GM18520 (cell line): ENCODE measurements around the gene DGKB.

Source experiments
- ATAC-seq: cut with Tn5 transposase; IDR thresholded peaks from one replicate; pipeline ENCODE4 v1.9.1; 2021; ENCODE audit not compliant: unreplicated experiment

The DGKB gene

DNA sequence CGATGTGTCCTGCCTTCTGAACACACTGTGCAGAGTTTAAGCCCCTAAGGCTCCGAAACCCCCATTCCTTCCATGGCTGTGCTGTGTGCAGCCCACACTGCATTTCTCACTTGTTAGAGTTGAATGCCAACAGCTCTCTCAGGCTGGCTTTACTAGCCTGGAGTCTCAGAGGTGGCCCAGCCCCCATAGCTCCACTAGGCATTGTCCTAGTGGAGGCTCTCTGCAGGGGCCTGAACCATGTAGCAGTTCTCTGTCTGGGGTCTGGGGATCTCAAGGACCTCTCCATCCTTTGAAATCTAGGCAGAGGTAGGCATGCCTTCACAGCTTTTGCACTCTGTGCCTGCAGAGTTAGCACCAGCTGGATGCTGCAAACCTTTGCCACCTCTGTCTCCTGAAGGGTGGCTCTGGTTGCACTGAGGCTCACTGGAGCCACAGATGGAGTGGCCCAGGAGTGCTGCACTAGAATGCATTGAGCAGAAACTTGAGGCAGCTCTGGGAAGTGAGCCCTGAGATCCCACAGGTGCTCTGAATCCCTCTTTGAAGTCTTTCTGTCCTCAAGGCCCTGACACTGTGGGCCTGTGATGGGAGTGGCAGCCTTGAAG lies 301.7 kb downstream of the DGKB start:
- no peak for ATAC-seq

GRCh38 chr7:14598978-14599377 lies 303.6 kb downstream of the DGKB start:
- ATAC-seq = no peak

DNA sequence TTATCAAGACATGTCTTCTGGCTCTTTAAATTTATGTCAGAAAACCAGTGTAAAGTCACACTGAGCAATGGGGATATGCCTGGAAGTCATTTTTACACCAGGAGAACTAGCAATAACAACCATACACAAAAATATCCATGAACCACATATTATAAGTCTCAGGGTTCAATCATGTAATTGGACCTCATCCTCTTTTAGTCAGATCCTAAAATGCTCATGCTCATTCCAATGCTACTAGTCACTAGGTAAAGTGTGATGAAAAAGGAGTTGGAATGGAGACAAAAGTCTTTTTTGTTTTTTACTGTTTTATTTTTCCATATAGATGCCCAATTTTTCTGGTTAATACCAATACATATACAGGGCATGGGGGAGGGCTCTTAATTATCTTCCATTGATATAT lies 306.1 kb downstream of the DGKB start:
- no peak for ATAC-seq

GRCh38 chr7:14590206-14590605 lies 312.3 kb downstream of the DGKB start:
- no peak for ATAC-seq

DNA sequence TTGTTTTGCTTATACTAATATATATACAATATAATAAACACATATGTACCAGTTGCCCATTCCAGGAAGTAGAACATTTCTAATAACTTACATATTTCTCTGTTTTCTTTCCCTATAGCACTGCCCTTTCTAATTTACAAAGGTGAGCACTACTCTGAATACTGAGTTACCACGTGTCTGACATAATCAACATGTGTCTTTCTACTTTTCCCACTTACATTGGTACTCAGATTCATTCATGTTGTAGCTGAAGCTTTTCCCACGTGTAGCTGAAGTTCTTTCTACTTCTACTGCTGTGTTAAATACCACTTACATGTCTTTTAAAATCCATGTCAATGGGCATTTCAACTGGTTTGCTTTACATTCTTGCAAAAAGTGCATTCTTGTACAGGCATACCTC lies 317.3 kb downstream of the DGKB start:
- no peak for ATAC-seq

GRCh38 chr7:14583518-14583917 lies 319.0 kb downstream of the DGKB start:
- ATAC-seq = no peak

- ATAC-seq = no peak
These were observed 320.5 kb downstream of the DGKB start for GRCh38 chr7:14582010-14582409.

GRCh38 chr7:14579971-14580370 lies 322.6 kb downstream of the DGKB start:
- ATAC-seq = no peak

- no peak for ATAC-seq
These were observed 326.0 kb downstream of the DGKB start for GRCh38 chr7:14576578-14576977.

DNA sequence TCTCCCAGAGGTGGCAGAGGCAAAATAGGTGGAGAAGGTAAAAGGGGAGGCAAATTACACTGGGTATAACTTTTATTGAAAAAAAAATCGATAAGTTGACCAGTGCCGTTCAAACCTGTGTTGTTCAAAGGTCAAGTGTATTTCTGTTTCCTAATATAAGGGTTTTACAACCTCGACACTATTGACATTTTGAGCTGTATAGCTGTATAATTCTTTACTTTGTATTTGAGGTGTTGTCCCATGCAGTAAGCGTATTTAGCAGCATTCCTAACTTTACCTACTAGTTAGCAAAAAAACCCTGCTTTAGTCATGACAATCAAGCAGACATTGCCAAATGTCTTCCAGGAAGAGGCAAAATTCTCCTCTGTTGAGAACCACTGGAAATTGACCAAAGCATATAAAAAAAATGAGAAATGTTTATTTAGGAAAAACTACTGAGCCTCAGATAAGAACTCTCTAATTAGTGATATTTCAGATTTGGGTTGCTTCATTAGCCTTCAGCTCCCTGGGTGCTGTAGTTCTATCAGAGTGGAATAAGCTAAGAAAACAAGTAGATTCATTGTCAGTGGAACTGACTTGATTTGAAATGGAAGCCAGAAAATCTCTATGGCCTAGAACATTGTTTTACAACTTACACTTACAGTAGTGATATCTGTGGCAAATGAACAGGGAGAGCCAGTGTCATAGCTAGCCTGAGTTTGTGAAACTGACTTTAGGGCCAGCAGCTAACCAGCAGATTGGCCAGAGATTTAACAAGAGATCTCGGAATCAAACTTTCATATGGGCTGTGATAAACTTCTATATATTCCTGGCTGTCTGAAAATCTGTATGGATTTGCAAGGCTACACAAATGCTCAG lies 331.6 kb downstream of the DGKB start:
- no peak for ATAC-seq

GRCh38 chr7:14552060-14552459 lies 350.5 kb downstream of the DGKB start:
- ATAC-seq = no peak

DNA sequence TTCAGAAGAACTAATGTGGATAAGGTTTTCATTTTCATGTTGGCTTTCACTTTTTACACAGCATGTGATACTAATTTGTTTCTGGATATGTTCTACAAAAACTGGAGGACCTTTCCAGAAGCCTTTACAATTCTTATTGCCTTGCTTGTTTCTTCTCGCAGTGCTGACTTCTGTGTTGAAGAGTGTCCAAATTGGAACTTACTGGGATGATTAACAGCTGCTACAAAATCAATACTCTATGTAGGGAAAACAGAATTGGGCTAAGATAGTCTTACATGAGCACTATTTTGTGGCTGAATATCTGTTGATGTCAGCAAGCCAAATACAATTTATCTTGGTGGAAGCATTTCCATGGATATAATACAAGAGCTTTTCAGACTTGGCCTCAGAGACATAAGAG lies 351.2 kb downstream of the DGKB start:
- ATAC-seq = no peak

GRCh38 chr7:14542624-14543023 lies 359.9 kb downstream of the DGKB start:
- no peak for ATAC-seq

DNA sequence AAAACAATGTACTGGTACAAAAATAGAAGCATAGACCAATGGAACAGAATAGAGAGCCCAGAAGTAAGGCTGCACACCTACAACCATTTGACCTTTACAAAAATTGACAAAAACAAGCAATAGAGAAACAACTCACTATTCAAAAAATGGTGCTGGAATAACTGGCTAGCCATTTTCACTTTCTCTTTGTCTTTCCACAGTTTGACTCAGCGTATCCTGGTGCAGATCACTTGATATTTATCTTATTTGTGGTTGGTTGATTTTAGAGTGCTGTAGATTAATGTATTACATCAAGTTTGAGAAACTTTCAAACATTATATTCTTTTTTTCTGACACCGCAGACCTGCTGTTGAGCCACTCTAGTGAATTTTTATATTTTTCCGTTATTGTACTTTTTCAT lies 381.4 kb downstream of the DGKB start:
- ATAC-seq = no peak

DNA sequence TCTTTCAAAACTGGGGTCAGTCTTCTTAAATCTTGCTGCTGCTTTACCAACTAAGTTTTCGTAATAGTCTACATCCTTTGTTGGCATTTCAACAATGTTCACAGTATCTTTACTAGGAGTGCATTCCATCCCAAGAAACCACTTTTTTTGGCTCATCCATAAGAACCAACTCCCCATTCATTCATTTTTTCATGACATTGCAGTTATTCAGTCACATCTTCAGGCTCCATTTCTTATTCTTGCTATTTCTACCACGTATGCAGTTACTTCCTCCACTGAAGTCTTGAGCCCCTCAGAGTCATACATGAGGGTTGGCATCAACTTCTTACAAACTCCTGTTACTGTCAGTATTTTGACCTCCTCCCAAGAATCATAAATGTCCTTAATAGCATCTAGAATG lies 392.3 kb downstream of the DGKB start:
- ATAC-seq = no peak

DNA sequence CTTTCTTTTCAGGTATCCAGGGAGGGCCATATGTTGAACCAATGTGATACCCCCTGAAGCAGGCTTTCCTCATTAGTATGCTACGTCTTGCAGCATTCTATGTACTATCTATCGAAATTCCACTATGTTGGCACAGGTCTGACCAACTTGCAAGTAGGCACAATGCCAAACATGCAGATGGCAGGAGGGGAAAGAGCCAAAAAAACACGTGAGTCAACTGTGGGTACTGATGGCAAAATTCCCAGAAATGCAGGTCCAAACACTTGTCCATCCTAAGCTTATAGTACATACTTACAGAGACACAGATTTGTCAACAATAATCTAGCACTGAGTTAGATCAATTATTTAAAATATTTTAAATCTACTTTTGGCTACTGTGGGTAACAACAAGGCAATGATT lies 394.9 kb downstream of the DGKB start:
- no peak for ATAC-seq

- ATAC-seq = no peak
These were observed 396.6 kb downstream of the DGKB start for GRCh38 chr7:14505906-14506305.

GRCh38 chr7:14504134-14504533 lies 398.4 kb downstream of the DGKB start:
- no peak for ATAC-seq

DNA sequence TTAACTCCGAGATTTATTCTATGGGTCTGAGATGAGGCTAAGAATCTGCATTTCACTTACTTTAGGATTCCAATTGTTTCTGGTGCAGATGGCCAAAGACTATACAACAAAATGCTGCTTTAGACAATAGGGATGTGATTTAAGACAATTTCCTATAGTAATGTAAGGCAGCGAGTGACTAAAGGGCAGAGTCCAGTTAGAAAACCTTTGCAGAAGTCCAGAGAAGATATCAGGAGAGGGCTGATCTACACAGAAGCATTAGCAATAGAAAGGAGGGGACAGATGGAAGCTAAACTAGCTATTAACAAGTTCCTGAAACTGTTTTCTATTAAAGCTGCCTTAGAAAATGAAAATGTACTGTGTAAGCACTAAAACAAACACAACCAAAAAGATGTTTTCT lies 398.9 kb downstream of the DGKB start:
- no peak for ATAC-seq

DNA sequence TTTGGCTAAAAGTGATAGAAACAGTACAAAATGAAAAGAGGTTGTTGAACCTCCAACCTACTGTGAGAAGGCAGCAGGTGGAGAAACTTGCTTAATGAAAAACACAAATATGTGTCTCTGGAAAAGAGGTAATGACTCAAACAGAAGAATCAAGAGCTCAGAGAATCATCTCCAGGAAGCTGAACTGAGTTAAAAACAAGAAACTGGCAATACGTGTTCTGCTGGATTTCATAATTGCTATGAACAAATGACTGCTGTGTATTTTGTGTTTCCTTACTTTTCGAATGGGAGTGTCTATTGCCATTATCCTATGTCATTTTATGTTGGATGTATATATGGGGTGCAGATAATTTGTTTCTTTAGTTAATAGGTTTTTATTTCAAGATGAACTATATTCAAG lies 401.1 kb downstream of the DGKB start:
- ATAC-seq = no peak

DNA sequence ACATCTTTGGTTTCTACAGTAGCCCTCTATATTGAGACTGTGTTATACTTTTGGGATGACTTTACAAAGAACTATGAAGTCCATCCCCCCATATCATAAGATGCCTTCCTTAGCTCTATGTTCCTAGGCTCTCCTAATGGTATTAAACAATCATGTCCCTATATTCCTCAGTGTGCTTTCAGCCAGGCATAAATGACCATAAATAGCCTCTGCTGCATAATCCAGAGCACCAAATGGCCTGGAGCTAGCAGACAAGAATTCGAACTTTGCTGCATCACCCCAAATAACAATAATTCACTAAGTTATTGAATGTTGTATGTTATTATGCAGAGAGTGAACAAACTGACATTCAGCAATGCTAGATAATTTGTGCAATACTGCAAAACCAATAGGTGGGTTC lies 405.2 kb downstream of the DGKB start:
- no peak for ATAC-seq

DNA sequence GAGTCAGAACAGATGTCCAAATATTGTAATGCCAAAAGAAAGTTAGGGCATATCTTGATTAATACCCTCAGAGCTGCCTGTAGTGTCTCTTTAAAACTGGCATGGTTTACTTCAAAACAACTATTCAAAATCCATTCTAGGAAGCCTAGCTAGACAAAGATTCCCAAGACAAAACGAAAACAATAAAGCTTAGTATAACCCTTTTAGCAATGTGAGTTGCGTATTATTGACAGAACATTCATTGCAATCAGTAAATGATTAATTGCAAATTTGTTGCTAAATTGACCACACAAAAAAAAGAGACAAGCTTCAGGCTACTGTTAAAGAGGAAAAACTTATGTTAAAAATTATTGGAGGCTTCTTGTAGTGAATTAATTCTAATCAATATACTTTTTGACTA lies 406.9 kb downstream of the DGKB start:
- no peak for ATAC-seq
